Activated CD4-positive, alpha-beta memory T cell treated with anti-CD3 and anti-CD28 coated beads, Interleukin-2, amount 10 ng/mL, durations not matched to agents 7 days and 5 days (primary cell): Measurements from ENCODE around the gene CSTF2T. TPM values are rescaled to one million over a fixed set of nuclear protein-coding genes. Genes with fewer than 3 reads are reported as not detected.

Experiments
- CTCF ChIA-PET: fragments of 350-600 bp; sonication (Branson Sonifier 250); formaldehyde crosslinking; loops from one replicate; lab custom pipeline; 2021; ENCODE audit warnings: antibody characterized with exemption, inconsistent platforms; lab: Charles Lee
- POLR2A ChIA-PET: fragments of 350-600 bp; sonication (Branson Sonifier 250); formaldehyde crosslinking; loops from one replicate; lab custom pipeline; 2021; ENCODE audit warnings: antibody characterized with exemption; lab: Charles Lee
- DNase-seq: peaks from one replicate; pipeline ENCODE4 v3.0.0-alpha.2; 2020
- H3K27ac Mint-ChIP-seq: one replicate; pipeline ENCODE4 v1.8.0; 2021; ENCODE audit warnings: mild to moderate bottlenecking, mixed read lengths
- H3K27me3 Mint-ChIP-seq: one replicate; pipeline ENCODE4 v1.8.0; 2021; ENCODE audit warnings: mixed read lengths
- H3K36me3 Mint-ChIP-seq: one replicate; pipeline ENCODE4 v1.8.0; 2021; ENCODE audit warnings: low read depth, mixed read lengths
- H3K4me1 Mint-ChIP-seq: one replicate; pipeline ENCODE4 v1.8.0; 2021; ENCODE audit warnings: mixed read lengths
- H3K4me3 Mint-ChIP-seq: one replicate; pipeline ENCODE4 v1.8.0; 2021; ENCODE audit warnings: mild to moderate bottlenecking, mixed read lengths
- H3K9me3 Mint-ChIP-seq: one replicate; pipeline ENCODE4 v1.8.0; 2021; ENCODE audit warnings: mixed read lengths
- total RNA-seq, 2 experiments: library from RNA; stranded (reverse); gene quantifications; one replicate each; pipeline ENCODE4 v1.2.3, GENCODE V29; 2021

The CSTF2T gene
- total RNA-seq, 2 experiments from 2014 or later: 43.1 to 45.6 TPM

DNA sequence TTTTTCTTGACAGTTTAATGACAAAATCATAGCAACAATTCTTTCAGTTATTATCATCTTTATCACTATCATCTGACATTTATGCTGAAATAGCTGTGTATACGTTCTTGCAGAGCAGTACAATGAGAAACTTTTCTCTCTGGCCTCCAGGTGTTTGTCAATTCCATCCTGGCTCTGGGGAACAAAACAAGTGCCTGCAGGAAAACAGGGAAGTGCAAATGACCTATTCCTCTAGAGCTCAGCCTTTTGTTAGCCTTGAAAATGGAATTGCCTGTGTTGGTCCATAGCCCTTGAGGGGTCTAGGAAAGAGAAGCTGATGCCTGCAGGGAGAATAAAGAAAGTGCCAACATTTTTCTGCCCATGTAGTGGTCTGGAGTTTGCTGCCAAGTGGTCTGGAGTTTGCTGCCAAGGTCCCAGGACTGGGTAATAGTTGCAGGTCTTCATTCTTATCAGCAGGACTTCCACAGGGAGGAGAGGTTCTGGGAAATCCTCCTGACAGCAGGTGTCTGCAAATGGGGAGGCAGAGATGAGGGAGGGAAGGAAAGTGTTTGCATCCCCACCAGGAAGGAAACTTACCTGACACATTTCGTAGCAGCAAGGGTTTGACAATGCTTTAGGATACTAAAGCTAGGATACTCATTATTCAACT lies 10.1 kb upstream of the CSTF2T start:
- POLR2A ChIA-PET: interaction anchor here (3.0 kb wide), 1 partner anchor 9 kb away, joined by 15 read pairs; the partner anchor contains the start of gene CSTF2T
- no peak for DNase-seq
- H3K9me3 Mint-ChIP-seq: no peaks in the 10 kb centered on the region
- no peaks in the 10 kb centered on the region for H3K27me3 Mint-ChIP-seq
- peaks cover 5% of the 10 kb centered on the region for H3K36me3 Mint-ChIP-seq
- no peak overlapping the region for H3K4me3 Mint-ChIP-seq
- no peak overlapping the region for H3K27ac Mint-ChIP-seq
- CTCF ChIA-PET: interaction anchor here (0.5 kb wide), 1 partner anchor 18 kb away, joined by 3 read pairs; no protein-coding TSS in a partner anchor
- H3K4me1 Mint-ChIP-seq: peaks cover 36% of the 10 kb centered on the region

DNA sequence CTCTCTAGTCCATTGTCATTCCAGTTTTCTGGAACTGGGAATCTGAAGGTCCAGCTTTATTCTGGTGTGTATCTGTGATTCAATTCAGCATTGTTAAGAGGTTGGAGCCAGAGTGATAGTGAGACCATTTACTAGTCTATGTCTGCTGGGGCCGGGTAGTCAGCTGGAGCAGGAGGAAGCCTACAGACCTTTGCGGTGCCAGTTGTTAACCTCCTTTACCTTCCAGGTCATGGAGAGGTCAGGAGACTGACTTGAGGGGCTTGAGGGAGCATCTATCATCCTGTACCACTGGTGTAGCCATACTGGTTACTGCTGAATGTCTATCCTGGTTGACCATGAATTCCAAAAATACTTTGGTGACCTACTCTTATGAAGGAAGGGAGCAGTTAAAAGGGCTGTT lies 9.2 kb upstream of the CSTF2T start:
- DNase-seq: no peak
- H3K4me3 Mint-ChIP-seq: no peak overlapping the region
- H3K27me3 Mint-ChIP-seq: no peaks in the 10 kb centered on the region
- peaks cover 5% of the 10 kb centered on the region for H3K36me3 Mint-ChIP-seq
- peak overlapping the region; percentile 76 for H3K27ac Mint-ChIP-seq
- CTCF ChIA-PET: no interaction called here
- H3K9me3 Mint-ChIP-seq: no peaks in the 10 kb centered on the region
- POLR2A ChIA-PET: interaction anchor here (3.0 kb wide), 1 partner anchor 9 kb away, joined by 15 read pairs; the partner anchor contains the start of gene CSTF2T
- peaks cover 36% of the 10 kb centered on the region for H3K4me1 Mint-ChIP-seq

DNA sequence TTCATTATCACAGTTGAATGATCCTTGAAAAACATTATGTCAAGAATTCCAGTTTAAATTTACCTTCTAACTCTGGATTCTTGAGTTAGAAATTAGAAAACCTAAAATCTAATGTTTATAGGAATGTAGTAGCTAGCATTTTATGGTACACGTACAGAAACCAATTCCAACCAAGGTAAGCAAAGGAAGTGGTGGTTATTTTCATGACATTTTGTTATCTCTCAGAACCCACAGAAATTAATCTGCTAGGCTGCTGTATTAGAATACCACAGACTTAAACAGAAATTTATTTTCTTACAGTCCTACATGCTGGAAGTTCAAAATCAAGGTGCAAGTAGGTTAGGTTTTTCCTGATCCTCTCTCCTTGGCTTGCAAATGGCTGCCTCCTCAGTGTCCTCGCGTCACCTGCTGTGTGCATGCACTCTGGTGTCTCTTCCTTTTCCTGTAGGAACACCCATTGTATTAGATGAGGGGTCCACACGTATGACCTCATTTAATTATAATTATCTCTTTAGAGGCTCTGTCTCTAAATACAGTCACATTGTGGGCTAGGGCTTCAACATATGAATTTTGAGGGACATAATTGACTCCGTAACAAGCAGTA lies 8.5 kb upstream of the CSTF2T start:
- Mint-ChIP-seq H3K36me3 (peaks cover 5% of the 10 kb centered on the region), H3K9me3 (no peaks in the 10 kb centered on the region), H3K4me1 (peaks cover 38% of the 10 kb centered on the region), H3K27me3 (no peaks in the 10 kb centered on the region), H3K4me3 (no peak overlapping the region), H3K27ac (peak overlapping the region; percentile 76)
- ChIA-PET POLR2A (interaction anchor here (1.0 to 3.0 kb wide), 2 partner anchors 8 to 10 kb away, joined by 4 to 15 read pairs; partner anchors contain the start of gene CSTF2T), CTCF (no interaction called here)
- no peak for DNase-seq

DNA sequence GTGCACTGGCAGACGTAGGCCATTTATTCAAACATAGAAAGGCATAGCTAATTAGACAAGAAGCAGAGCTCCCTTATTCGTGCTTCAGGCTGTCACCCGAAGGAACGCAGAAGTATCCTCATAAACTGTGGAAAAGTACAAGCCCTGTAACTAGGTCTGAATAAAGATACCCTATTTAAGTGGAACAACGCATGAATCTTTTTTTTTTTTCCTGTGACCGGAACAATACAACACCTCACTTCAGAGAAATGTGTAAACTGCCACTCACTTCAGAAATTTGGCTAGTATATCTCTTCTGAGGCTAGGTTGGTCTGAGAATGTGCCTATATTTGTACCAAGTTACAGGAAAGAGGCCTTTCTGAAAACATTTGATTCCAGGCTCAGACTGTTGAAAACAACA lies 8.0 kb upstream of the CSTF2T start:
- peaks cover 5% of the 10 kb centered on the region for H3K36me3 Mint-ChIP-seq
- peaks cover 38% of the 10 kb centered on the region for H3K4me1 Mint-ChIP-seq

DNA sequence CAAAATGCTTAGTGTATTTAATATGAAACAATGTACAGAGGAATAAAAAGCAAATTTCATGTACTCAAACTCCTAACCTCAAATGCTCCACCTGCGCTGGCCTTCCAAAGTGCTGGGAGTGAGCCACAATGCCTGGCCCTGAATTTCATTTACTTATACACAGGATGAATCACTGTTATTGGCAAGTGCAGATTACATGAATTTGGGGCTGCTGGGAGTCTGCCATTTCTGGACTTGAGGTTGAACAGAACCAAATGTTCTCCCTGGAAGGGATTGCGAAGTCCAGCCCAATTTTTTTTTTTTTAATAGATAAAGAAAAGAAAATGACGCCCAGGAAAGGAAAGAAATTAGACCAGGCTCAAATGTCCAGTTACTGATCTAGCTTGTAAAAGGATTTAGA lies 6.8 kb upstream of the CSTF2T start:
- ChIA-PET POLR2A (no interaction called here), CTCF (no interaction called here)
- Mint-ChIP-seq H3K27me3 (no peaks in the 10 kb centered on the region), H3K36me3 (peaks cover 7% of the 10 kb centered on the region), H3K9me3 (peaks cover 4% of the 10 kb centered on the region), H3K27ac (no peak overlapping the region), H3K4me1 (peaks cover 37% of the 10 kb centered on the region), H3K4me3 (no peak overlapping the region)
- DNase-seq: no peak

More for the DNA sequence above, 8.0 kb upstream of the CSTF2T start:
- ChIA-PET POLR2A (interaction anchor here (1.0 kb wide), 1 partner anchor 9 kb away, joined by 4 read pairs; no protein-coding TSS in a partner anchor), CTCF (no interaction called here)
- Mint-ChIP-seq H3K27me3 (no peaks in the 10 kb centered on the region), H3K4me3 (no peak overlapping the region), H3K9me3 (no peaks in the 10 kb centered on the region), H3K27ac (peak overlapping the region; percentile 76)
- no peak for DNase-seq

DNA sequence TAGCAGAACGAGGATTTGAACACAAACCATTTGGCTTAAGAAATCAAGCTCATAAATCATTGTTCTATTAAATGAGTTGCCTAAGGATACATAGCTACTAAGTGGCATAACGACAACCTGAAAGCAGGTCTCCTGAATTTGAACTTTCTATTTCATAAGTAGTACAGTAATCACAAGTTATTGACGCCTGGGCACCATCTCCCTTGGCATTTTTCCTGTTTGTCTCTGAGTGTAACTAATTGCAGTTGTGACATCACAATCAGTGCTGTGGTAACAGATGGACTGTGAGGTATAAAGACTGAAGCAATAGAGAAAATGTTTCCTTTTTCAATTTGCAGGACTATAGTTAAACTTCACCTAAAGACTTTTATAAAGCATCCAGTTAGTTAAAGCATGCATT lies 6.4 kb upstream of the CSTF2T start:
- Mint-ChIP-seq H3K27me3 (no peaks in the 10 kb centered on the region), H3K4me3 (no peak overlapping the region), H3K27ac (no peak overlapping the region), H3K36me3 (peaks cover 8% of the 10 kb centered on the region), H3K9me3 (peaks cover 4% of the 10 kb centered on the region), H3K4me1 (peaks cover 38% of the 10 kb centered on the region)
- ChIA-PET CTCF (no interaction called here), POLR2A (no interaction called here)
- DNase-seq: no peak

DNA sequence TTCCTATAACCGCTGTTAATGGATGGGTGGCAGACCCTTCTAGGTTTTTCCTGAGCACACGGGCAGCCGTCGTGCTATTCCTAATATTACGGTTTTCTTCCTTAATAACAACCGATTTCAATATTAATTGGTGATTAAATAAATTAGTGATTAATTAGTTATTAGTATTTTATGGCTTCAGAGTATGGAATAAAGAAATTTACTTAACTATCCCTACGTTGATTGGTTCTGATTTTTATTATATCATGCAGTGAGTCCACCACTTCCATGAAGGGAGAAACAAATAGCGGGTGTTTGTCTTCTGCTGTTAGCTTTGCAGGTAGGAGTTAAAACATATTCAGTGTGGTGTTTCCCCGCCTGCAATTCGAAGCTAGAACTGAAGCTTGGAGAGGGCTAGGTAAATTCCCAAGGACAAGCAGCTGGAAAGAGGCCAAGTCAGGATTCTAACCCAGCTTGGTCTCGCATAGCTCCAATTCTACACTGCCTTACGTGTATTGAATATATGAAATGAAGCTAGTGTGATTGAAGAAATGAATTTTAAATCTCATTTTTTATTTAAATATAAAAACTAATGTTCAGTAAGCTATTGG lies 928 bp upstream of the CSTF2T start:
- Mint-ChIP-seq H3K4me3 (peak overlapping the region; percentile 91), H3K27me3 (no peaks in the 10 kb centered on the region), H3K36me3 (peaks cover 41% of the 10 kb centered on the region), H3K4me1 (peaks cover 48% of the 10 kb centered on the region), H3K9me3 (peaks cover 4% of the 10 kb centered on the region), H3K27ac (peak overlapping the region; percentile 97)
- no peak for DNase-seq
- ChIA-PET CTCF (interaction anchor here (0.7 kb wide), 1 partner anchor 179 kb away, joined by 3 read pairs; no protein-coding TSS in a partner anchor), POLR2A (interaction anchor here (1.2 to 2.0 kb wide), 3 partner anchors 9 to 13 kb away, joined by 5 to 15 read pairs (median 7); no protein-coding TSS in a partner anchor)

DNA sequence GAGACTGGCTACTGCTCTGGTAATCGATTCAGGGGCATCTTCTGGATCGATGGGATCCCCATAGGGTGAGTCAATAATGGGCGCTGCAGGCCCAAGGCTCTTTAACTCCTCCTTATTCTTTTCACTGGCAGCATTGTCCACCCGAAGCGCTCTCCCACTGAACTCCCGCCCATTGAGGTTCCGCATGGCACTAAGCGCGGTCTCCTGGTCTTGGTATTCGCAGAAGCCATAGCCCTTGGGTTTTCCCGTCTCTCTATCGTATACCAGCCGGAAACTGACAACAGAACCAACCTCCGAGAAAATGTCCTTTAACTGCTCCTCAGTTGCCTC lies 285 bp downstream of the CSTF2T start:
- POLR2A ChIA-PET: interaction anchor here (0.6 to 2.0 kb wide), 4 partner anchors 8 to 20 kb away, joined by 4 to 15 read pairs (median 6); no protein-coding TSS in a partner anchor
- Mint-ChIP-seq H3K36me3 (peaks cover 50% of the 10 kb centered on the region), H3K9me3 (peaks cover 4% of the 10 kb centered on the region), H3K4me3 (peak overlapping the region; percentile 91), H3K27me3 (no peaks in the 10 kb centered on the region), H3K4me1 (peaks cover 54% of the 10 kb centered on the region), H3K27ac (peak overlapping the region; percentile 97)
- CTCF ChIA-PET: no interaction called here
- DNase-seq: no peak

DNA sequence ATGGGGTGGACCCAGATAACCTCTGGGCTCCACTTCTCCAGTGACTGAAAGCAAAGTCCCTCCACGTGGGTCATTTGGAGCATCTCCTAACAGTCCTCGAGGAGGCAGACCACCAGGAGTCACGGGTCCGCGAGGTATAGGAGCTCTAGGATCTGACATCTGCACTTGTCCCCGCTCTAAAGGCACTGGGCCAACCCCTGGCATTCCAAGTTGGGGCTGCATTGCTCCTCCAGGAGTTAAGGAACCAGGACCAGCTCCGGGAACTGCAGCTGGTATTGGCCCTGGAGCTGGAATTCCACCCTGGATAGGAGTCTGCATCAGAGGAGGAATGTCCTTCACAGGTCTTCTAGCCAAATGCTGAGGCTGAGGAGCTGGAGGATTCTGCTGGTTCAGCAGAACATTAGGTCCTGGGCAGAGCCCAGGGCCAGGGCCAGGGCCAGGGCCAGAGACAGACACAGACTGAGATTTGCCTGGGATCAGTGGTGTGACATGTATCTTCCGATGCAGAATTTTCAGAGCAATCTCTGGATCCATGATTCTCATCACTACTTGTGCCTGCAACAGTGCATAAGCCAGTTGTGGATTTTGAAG lies 827 bp downstream of the CSTF2T start:
- POLR2A ChIA-PET: interaction anchor here (0.6 to 1.9 kb wide), 3 partner anchors 7 to 21 kb away, joined by 4 to 5 read pairs (median 4); no protein-coding TSS in a partner anchor
- peaks cover 54% of the 10 kb centered on the region for H3K4me1 Mint-ChIP-seq
- H3K4me3 Mint-ChIP-seq: peak overlapping the region; percentile 91
- H3K27ac Mint-ChIP-seq: peak overlapping the region; percentile 97
- no peaks in the 10 kb centered on the region for H3K27me3 Mint-ChIP-seq
- peaks cover 51% of the 10 kb centered on the region for H3K36me3 Mint-ChIP-seq
- DNase-seq: no peak
- H3K9me3 Mint-ChIP-seq: peaks cover 4% of the 10 kb centered on the region
- CTCF ChIA-PET: no interaction called here

DNA sequence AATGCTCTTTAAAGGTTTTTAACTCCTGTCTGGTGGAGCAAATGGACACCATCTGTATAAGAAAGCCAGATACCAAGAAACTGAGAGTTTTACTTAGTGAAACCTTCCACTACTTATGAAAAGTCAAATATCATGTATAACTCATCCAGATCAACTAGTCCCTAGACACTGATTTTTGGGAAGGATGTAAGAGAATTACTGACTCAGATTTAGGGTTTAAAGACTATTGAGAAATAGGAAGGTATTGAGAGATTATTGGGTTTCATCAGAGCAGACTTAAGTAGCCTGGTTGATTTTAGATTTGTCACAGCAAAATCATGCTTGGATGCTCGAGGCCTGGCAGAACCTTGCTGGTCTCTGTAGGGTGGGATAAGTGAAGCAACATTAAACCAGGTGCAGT lies 3.1 kb downstream of the CSTF2T start:
- Mint-ChIP-seq H3K27ac (no peak overlapping the region), H3K4me1 (peaks cover 48% of the 10 kb centered on the region), H3K4me3 (peak overlapping the region; percentile 23), H3K27me3 (no peaks in the 10 kb centered on the region), H3K36me3 (peaks cover 50% of the 10 kb centered on the region), H3K9me3 (peaks cover under 1% of the 10 kb centered on the region)
- CTCF ChIA-PET: no interaction called here
- POLR2A ChIA-PET: no interaction called here
- no peak for DNase-seq

DNA sequence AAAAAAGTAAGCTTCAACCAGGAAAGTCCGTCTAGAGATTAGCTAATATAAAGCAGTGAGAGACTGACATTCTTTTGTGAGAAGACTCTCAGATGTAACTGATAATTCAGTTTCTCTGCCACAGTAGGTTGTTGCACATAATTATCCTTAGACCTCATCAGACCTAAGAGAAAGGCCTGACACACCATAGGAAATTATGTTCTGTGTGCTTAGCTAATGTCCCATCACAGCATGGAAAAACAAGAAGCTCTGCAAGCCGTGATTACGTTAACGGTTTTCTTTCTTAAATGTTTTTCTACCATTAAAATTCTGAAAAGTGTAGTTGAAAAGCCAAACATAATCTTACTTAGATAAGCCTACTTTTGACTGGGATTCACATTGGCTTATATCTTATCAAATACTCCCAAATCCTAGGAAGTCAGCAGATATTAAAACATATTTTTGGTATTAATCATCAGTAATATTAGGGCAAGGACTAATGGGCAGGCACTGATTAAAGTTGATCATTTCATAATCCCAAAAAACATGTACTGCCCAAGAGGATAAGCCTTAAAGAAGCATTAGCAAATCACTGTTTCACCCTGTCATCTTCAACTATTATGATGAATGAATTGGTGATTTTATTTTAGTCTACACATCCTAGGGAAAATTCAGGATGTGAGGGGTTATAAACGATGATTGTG lies 5.2 kb downstream of the CSTF2T start:
- ChIA-PET CTCF (interaction anchor here (0.5 kb wide), 1 partner anchor 236 kb away, joined by 4 read pairs; no protein-coding TSS in a partner anchor), POLR2A (no interaction called here)
- Mint-ChIP-seq H3K9me3 (no peaks in the 10 kb centered on the region), H3K27me3 (no peaks in the 10 kb centered on the region), H3K36me3 (peaks cover 47% of the 10 kb centered on the region), H3K4me1 (peaks cover 39% of the 10 kb centered on the region), H3K4me3 (no peak overlapping the region), H3K27ac (no peak overlapping the region)
- no peak for DNase-seq

DNA sequence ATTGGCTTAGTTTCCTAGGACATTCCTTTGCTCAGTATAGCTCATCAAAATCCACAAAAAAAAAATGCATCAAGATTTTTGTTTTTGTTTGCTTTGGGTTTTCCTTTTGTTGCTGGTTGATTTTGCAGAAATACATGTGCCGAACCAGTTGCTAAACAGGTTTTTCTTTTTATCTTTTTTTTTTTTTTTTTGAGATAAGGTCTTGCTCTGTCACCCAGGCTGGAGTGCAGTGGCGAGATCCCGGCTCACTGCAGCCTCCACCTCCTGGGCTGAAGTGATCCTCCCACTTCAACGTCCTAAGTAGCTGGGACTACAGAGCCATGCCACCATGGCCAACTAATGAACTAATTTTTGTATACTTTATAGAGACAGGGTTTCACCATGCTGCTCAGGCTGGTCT lies 8.3 kb downstream of the CSTF2T start:
- ChIA-PET CTCF (no interaction called here), POLR2A (interaction anchor here (1.3 kb wide), 1 partner anchor 8 kb away, joined by 5 read pairs; the partner anchor contains the start of gene CSTF2T)
- peaks cover 18% of the 10 kb centered on the region for H3K36me3 Mint-ChIP-seq
- no peak for DNase-seq
- peaks cover 13% of the 10 kb centered on the region for H3K4me1 Mint-ChIP-seq
- no peak overlapping the region for H3K4me3 Mint-ChIP-seq
- peaks cover 5% of the 10 kb centered on the region for H3K27me3 Mint-ChIP-seq
- H3K27ac Mint-ChIP-seq: no peak overlapping the region
- H3K9me3 Mint-ChIP-seq: no peaks in the 10 kb centered on the region
